Astrocyte (in vitro differentiated cells and primary cell): Measurements from ENCODE around the gene CLCF1.

Experiments used
- EZH2 ChIP-seq: IDR thresholded peaks from 2 replicates; pipeline ENCODE4 v1.6.1; 2012; ENCODE audit warnings: mild to moderate bottlenecking, low read length, inconsistent platforms; ENCODE audit not compliant: insufficient read depth
- TF ChIP-seq, protein P1 (sequence below): IDR thresholded peaks from 2 replicates; pipeline ENCODE4 v1.5.1; 2011; ENCODE audit warnings: low read depth, mild to moderate bottlenecking, inconsistent platforms, low read length, moderate library complexity; ENCODE audit not compliant: insufficient read depth

DNA sequence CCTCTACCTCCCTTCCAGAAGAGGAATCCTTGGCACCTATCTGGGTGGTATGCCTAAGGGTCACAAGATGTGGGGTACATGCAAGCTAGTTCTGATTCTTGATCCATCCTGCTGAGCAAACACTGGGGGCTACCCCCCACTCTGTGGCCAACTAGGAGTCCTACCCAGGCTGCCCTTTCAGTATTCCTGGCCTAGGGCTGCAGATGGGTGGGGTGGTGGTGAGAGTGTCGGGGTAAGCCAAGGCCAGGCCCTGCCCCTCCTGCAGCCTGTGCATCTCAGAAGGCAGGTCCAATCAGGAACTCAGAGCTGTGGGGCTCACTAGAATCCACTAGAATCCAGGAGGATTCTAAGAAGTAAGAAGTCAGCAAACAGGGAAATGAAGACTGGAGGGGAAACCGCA is 59.2 kb downstream of the CLCF1 start:
- TF ChIP-seq, protein P1, sequence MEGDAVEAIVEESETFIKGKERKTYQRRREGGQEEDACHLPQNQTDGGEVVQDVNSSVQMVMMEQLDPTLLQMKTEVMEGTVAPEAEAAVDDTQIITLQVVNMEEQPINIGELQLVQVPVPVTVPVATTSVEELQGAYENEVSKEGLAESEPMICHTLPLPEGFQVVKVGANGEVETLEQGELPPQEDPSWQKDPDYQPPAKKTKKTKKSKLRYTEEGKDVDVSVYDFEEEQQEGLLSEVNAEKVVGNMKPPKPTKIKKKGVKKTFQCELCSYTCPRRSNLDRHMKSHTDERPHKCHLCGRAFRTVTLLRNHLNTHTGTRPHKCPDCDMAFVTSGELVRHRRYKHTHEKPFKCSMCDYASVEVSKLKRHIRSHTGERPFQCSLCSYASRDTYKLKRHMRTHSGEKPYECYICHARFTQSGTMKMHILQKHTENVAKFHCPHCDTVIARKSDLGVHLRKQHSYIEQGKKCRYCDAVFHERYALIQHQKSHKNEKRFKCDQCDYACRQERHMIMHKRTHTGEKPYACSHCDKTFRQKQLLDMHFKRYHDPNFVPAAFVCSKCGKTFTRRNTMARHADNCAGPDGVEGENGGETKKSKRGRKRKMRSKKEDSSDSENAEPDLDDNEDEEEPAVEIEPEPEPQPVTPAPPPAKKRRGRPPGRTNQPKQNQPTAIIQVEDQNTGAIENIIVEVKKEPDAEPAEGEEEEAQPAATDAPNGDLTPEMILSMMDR = no peak
- no peak for TF ChIP-seq EZH2
